PC-9 (cell line): ENCODE measurements around the gene PSMA5. TPM values are rescaled to one million over a fixed set of nuclear protein-coding genes. Genes with fewer than 3 reads are reported as not detected.

Experiments used
- BruUV-seq: library from RNA; stranded (reverse); fragments of 400-500 nt; replicated peaks from 2 replicates; lab custom pipeline; 2021; lab: Mats Ljungman, UMichigan
- CTCF ChIA-PET: fragments of 300-600 bp; sonication (Branson Sonifier 250); formaldehyde crosslinking; loops from one replicate; lab custom pipeline; 2022; ENCODE audit warnings: antibody characterized with exemption; lab: Charles Lee
- POLR2A ChIA-PET: fragments of 300-600 bp; sonication (Branson Sonifier 250); formaldehyde crosslinking; loops from one replicate; lab custom pipeline; 2022; ENCODE audit warnings: antibody characterized with exemption; ENCODE audit not compliant: unreplicated experiment; lab: Charles Lee
- DNase-seq, 2 experiments: peaks; one replicate each; pipeline versions ENCODE4 v3.0.0 to v3.0.0-alpha.2; 2015 to 2022; ENCODE audit warnings: mixed read lengths in 1 of 2
- H2AFZ ChIP-seq: fragments of 200-600 bp; sonication (generic); 2 replicates; pipeline ENCODE4 v1.8.1; 2017; ENCODE audit warnings: antibody characterized with exemption
- H3F3A ChIP-seq: fragments of 200-600 bp; sonication (generic); 2 replicates; pipeline ENCODE4 v1.8.1; 2017; ENCODE audit warnings: antibody characterized with exemption, mild to moderate bottlenecking, low read depth; ENCODE audit not compliant: insufficient read depth
- H3K27ac ChIP-seq: fragments of 200-600 bp; sonication (generic); 2 replicates; pipeline ENCODE4 v1.6.1; 2016; ENCODE audit warnings: mixed run types
- H3K27me3 ChIP-seq: fragments of 200-600 bp; sonication (generic); 2 replicates; pipeline ENCODE4 v1.6.1; 2016; ENCODE audit warnings: low read depth, mixed run types; ENCODE audit not compliant: insufficient read depth
- H3K36me3 ChIP-seq: fragments of 200-600 bp; sonication (generic); 2 replicates; pipeline ENCODE4 v1.6.1; 2016; ENCODE audit warnings: low read depth, mixed run types
- H3K4me1 ChIP-seq: fragments of 200-600 bp; sonication (generic); replicated peaks from 2 replicates; pipeline ENCODE4 v1.6.1; 2016; ENCODE audit warnings: mixed run types; ENCODE audit not compliant: insufficient read depth
- H3K4me2 ChIP-seq: fragments of 200-600 bp; sonication (generic); 2 replicates; pipeline ENCODE4 v1.6.1; 2017; ENCODE audit warnings: mixed run types
- H3K4me3 ChIP-seq: fragments of 200-600 bp; sonication (generic); 2 replicates; pipeline ENCODE4 v1.6.1; 2016; ENCODE audit warnings: mixed run types
- H3K79me2 ChIP-seq: fragments of 200-600 bp; sonication (generic); 2 replicates; pipeline ENCODE4 v1.6.1; 2017; ENCODE audit warnings: low read depth, mixed run types
- H3K9me2 ChIP-seq: fragments of 200-600 bp; sonication (generic); 2 replicates; pipeline ENCODE4 v1.8.1; 2017; ENCODE audit warnings: mild to moderate bottlenecking; ENCODE audit not compliant: insufficient read depth
- H3K9me3 ChIP-seq: fragments of 200-600 bp; sonication (generic); 2 replicates; pipeline ENCODE4 v1.8.1; 2016; ENCODE audit warnings: low read depth; ENCODE audit not compliant: insufficient read depth
- H4K20me1 ChIP-seq: fragments of 200-600 bp; sonication (generic); 2 replicates; pipeline ENCODE4 v1.8.1; 2017; ENCODE audit not compliant: insufficient read depth
- CTCF ChIP-seq: fragments of 200-600 bp; sonication (generic); conservative IDR thresholded peaks from 2 replicates; pipeline ENCODE4 v1.6.1; 2017; ENCODE audit warnings: mixed run types, antibody characterized with exemption, mild to moderate bottlenecking, moderate library complexity
- EZH2 ChIP-seq: fragments of 200-600 bp; sonication (generic); IDR thresholded peaks from 2 replicates; pipeline ENCODE4 v1.8.0; 2017; ENCODE audit warnings: antibody characterized with exemption, low read depth
- intact Hi-C: fragments of 100-400 bp; cut with micrococcal nuclease; formaldehyde crosslinking; loops from one replicate; pipeline ENCODE4 v1.10.0; 2022; ENCODE audit not compliant: unreplicated experiment
- total RNA-seq: library from RNA; stranded (reverse); gene quantifications from 2 replicates; pipeline ENCODE4 v1.2.3, GENCODE V29; 2021

The PSMA5 gene
- total RNA-seq, 1 experiment from 2014 or later, result 168 TPM

- no TSS peak for BruUV-seq
- Histone ChIP-seq H3K4me1 (peaks cover 8% of the 10 kb centered on the region), H3K9me2 (no peaks in the 10 kb centered on the region), H3K27ac (no peak overlapping the region), H3K27me3 (no peaks in the 10 kb centered on the region), H3F3A (peaks cover 9% of the 10 kb centered on the region), H3K36me3 (0 out of 2 replicates have a peak, but pooled peaks cover 4% of the 10 kb centered on the region), H3K4me3 (no peak overlapping the region), H3K9me3 (no peaks in the 10 kb centered on the region), H4K20me1 (no peaks in the 10 kb centered on the region), H3K79me2 (no peaks in the 10 kb centered on the region), H3K4me2 (no peak overlapping the region), H2AFZ (no peak overlapping the region)
- POLR2A ChIA-PET, result no interaction called here
- TF ChIP-seq CTCF (no peak), EZH2 (no peak)
- DNase-seq, result peak in 1 of 2 experiments; percentile 30
- intact Hi-C loops, result no loop called here
- CTCF ChIA-PET, result no interaction called here
Measured at GRCh38 chr1:109365642-109366204, 60.5 kb downstream of the PSMA5 start.

GRCh38 chr1:109361649-109362048, 64.6 kb downstream of the PSMA5 start:
- intact Hi-C loops, result no loop called here
- Histone ChIP-seq H3K27ac (no peak overlapping the region), H3K4me2 (no peak overlapping the region), H3K4me1 (no peaks in the 10 kb centered on the region), H3K9me2 (no peaks in the 10 kb centered on the region), H3K27me3 (no peaks in the 10 kb centered on the region), H3K4me3 (no peak overlapping the region), H4K20me1 (no peaks in the 10 kb centered on the region), H2AFZ (no peak overlapping the region), H3K36me3 (0 out of 2 replicates have a peak, but pooled peaks cover 4% of the 10 kb centered on the region), H3K9me3 (no peaks in the 10 kb centered on the region), H3F3A (peaks cover 5% of the 10 kb centered on the region; the same call in 1 of the 2 replicates), H3K79me2 (no peaks in the 10 kb centered on the region)
- CTCF ChIA-PET, result no interaction called here
- peak in 1 of 2 experiments; percentile 12 for DNase-seq
- POLR2A ChIA-PET, result no interaction called here
- TF ChIP-seq CTCF (no peak), EZH2 (no peak)
- BruUV-seq, result no TSS peak

GRCh38 chr1:109361069-109361468, 65.2 kb downstream of the PSMA5 start:
- Histone ChIP-seq H3K36me3 (0 out of 2 replicates have a peak, but pooled peaks cover 4% of the 10 kb centered on the region), H2AFZ (no peak overlapping the region), H3K4me2 (no peak overlapping the region), H3K79me2 (no peaks in the 10 kb centered on the region), H3K9me2 (no peaks in the 10 kb centered on the region), H3K27me3 (no peaks in the 10 kb centered on the region), H3K4me1 (no peaks in the 10 kb centered on the region), H3K4me3 (no peak overlapping the region), H3K27ac (no peak overlapping the region), H4K20me1 (no peaks in the 10 kb centered on the region), H3F3A (peaks cover 5% of the 10 kb centered on the region; the same call in 1 of the 2 replicates), H3K9me3 (no peaks in the 10 kb centered on the region)
- TF ChIP-seq EZH2, result no peak
- TF ChIP-seq CTCF, result no peak
- ChIA-PET CTCF (no interaction called here), POLR2A (no interaction called here)
- DNase-seq, result no peak
- intact Hi-C loops, result no loop called here
- no TSS peak for BruUV-seq
